ENCODE results near the gene NAA38.

GRCh38 chr17:7856011-7856810 is 1.1 kb downstream of the NAA38 start:
- no peak for TF ChIP-seq CTCF (IDR thresholded peaks at IDR 0.05; ENCODE audit: borderline replicate concordance, extremely low read depth, low read length, poor library complexity, severe bottlenecking)
- TF ChIP-seq EZH2 (IDR thresholded peaks at IDR 0.05; ENCODE audit: borderline replicate concordance, low read depth, low read length, severe bottlenecking) = no peak
